B cell (primary cell): Measurements from ENCODE around the gene ETFB. TPM values are rescaled to one million over a fixed set of nuclear protein-coding genes. Genes with fewer than 3 reads are reported as not detected.

Experiments
- ATAC-seq: fragments of 200-7000 bp; cut with Tn5 transposase; one replicate; pipeline ENCODE4 v1.10.0; 2021; ENCODE audit warnings: low read depth, mild to moderate bottlenecking, moderate number of reproducible peaks, moderate library complexity
- CTCF ChIA-PET: fragments of 350-600 bp; sonication (Branson Sonifier 250); formaldehyde crosslinking; loops from one replicate; lab custom pipeline; 2021; ENCODE audit warnings: antibody characterized with exemption, inconsistent platforms; lab: Charles Lee
- POLR2A ChIA-PET: fragments of 350-600 bp; sonication (Branson Sonifier 250); formaldehyde crosslinking; loops from one replicate; lab custom pipeline; 2021; ENCODE audit warnings: antibody characterized with exemption; lab: Charles Lee
- DNase-seq: peaks from one replicate; pipeline ENCODE4 v3.0.0; 2013
- H2AFZ ChIP-seq: 2 replicates; pipeline ENCODE4 v1.6.1; 2012; ENCODE audit warnings: mild to moderate bottlenecking, low read depth, low read length; ENCODE audit not compliant: insufficient read depth, poor library complexity, severe bottlenecking
- H3K27ac ChIP-seq, 2 donors: 1 replicate in 1 of 2; 2 replicates in 1 of 2; pipeline ENCODE4 v1.5.1; 2012 to 2013; ENCODE audit warnings: low read length in 2 of 2, mild to moderate bottlenecking in 2 of 2, moderate library complexity in 1 of 2
- H3K27me3 ChIP-seq, 4 experiments: fragments of 200-600 bp in 1 of 4; sonication (generic) in 1 of 4; replicated peaks in 1 of 4; 1 replicate in 2 of 4; 2 replicates in 2 of 4; pipeline versions ENCODE4 v1.6.1 to v1.7.0; 2013 to 2016; ENCODE audit warnings: low read length in 3 of 4, mild to moderate bottlenecking in 2 of 4, mixed read lengths in 1 of 4, moderate library complexity in 1 of 4; ENCODE audit not compliant: insufficient read depth in 4 of 4, control insufficient read depth in 3 of 4; ENCODE audit errors: control extremely low read depth in 1 of 4
- H3K36me3 ChIP-seq, 2 experiments: replicated peaks in 1 of 2; 1 replicate in 1 of 2; 2 replicates in 1 of 2; pipeline versions ENCODE4 v1.6.1 to v1.7.1; 2013; ENCODE audit warnings: low read length in 1 of 2; ENCODE audit not compliant: insufficient read depth in 2 of 2, control insufficient read depth in 1 of 2; ENCODE audit errors: control extremely low read depth in 1 of 2, extremely low read depth in 1 of 2
- H3K4me1 ChIP-seq, 2 donors: fragments of 200-600 bp in 1 of 2; sonication (generic) in 1 of 2; 1 replicate in 1 of 2; 2 replicates in 1 of 2; pipeline versions ENCODE4 v1.5.1 to v1.6.1; 2013 to 2017; ENCODE audit warnings: low read length in 2 of 2; ENCODE audit not compliant: control insufficient read depth in 2 of 2, insufficient read depth in 2 of 2
- H3K4me2 ChIP-seq: replicated peaks from 2 replicates; pipeline ENCODE3; 2012; ENCODE audit warnings: mild to moderate bottlenecking, low read depth, low read length; ENCODE audit not compliant: poor library complexity, severe bottlenecking
- H3K4me3 ChIP-seq, 5 experiments: fragments of 200-600 bp in 1 of 5; sonication (generic) in 1 of 5; 1 replicate in 3 of 5; 2 replicates in 2 of 5; pipeline versions ENCODE4 v1.5.1 to v1.7.0; 2011 to 2016; ENCODE audit warnings: low read length in 4 of 5, mild to moderate bottlenecking in 4 of 5, low read depth in 2 of 5, control low read depth in 1 of 5, moderate library complexity in 1 of 5; ENCODE audit not compliant: insufficient read depth in 1 of 5; ENCODE audit errors: control extremely low read depth in 1 of 5, extremely low read depth in 1 of 5
- H3K79me2 ChIP-seq: fragments of 200-600 bp; sonication (generic); one replicate; pipeline ENCODE4 v1.6.0; 2016; ENCODE audit warnings: low read length; ENCODE audit not compliant: control insufficient read depth, insufficient read depth
- H3K9ac ChIP-seq: fragments of 200-600 bp; sonication (generic); 2 replicates; pipeline ENCODE4 v1.6.1; 2017; ENCODE audit warnings: mild to moderate bottlenecking, low read length, moderate library complexity
- H3K9me3 ChIP-seq, 3 donors: one replicate each; pipeline versions ENCODE4 v1.6.1 to v1.7.1; 2013; ENCODE audit warnings: low read length in 2 of 3; ENCODE audit not compliant: control insufficient read depth in 2 of 3, insufficient read depth in 1 of 3; ENCODE audit errors: control extremely low read depth in 1 of 3
- H4K20me1 ChIP-seq: 2 replicates; pipeline ENCODE4 v1.6.0; 2012; ENCODE audit warnings: mild to moderate bottlenecking, low read length; ENCODE audit not compliant: insufficient read depth, control insufficient read depth, poor library complexity, severe bottlenecking
- H3K27ac Mint-ChIP-seq: one replicate; pipeline ENCODE4 v1.8.0; 2021; ENCODE audit warnings: mixed read lengths
- H3K27me3 Mint-ChIP-seq: one replicate; pipeline ENCODE4 v1.8.0; 2021; ENCODE audit warnings: mixed read lengths
- H3K4me1 Mint-ChIP-seq: one replicate; pipeline ENCODE4 v1.8.0; 2021; ENCODE audit warnings: mixed read lengths
- H3K4me3 Mint-ChIP-seq: one replicate; pipeline ENCODE4 v1.8.0; 2021; ENCODE audit warnings: mixed read lengths
- H3K9me3 Mint-ChIP-seq: one replicate; pipeline ENCODE4 v1.8.0; 2022; ENCODE audit warnings: mixed read lengths; ENCODE audit not compliant: insufficient read depth
- CTCF ChIP-seq: fragments of 200-600 bp; IDR thresholded peaks from one replicate; pipeline ENCODE4 v1.8.0; 2022; ENCODE audit warnings: antibody characterized with exemption, mild to moderate bottlenecking
- EZH2 ChIP-seq: IDR thresholded peaks from 2 replicates; pipeline ENCODE4 v1.6.1; 2012; ENCODE audit warnings: borderline replicate concordance, low read depth, mild to moderate bottlenecking, moderate library complexity, low read length; ENCODE audit not compliant: insufficient read depth, poor library complexity, severe bottlenecking
- WGBS: methylation state at CpG from one replicate; pipeline ENCODE4 v1.1.5; 2013; ENCODE audit warnings: missing lambda C conversion rate; ENCODE audit not compliant: insufficient coverage; 5-methylcytosine and 5-hydroxymethylcytosine counted together
- intact Hi-C: fragments of 100-400 bp; cut with micrococcal nuclease; formaldehyde crosslinking; loops from one replicate; pipeline ENCODE4 v1.10.0; 2022
- polyA plus RNA-seq: library from polyadenylated mRNA; depleted of rRNA; stranded (reverse); fragments of >200 nt; gene quantifications from 2 replicates; pipeline ENCODE4 v1.2.3, GENCODE V29; 2012
- total RNA-seq, 2 donors: library from RNA; stranded (reverse); fragments of 120-200 nt in 1 of 2; gene quantifications; 1 replicate in 1 of 2; 2 replicates in 1 of 2; pipeline versions ENCODE4 v1.2.3 to v1.2.4, GENCODE V29; 2013 to 2022

The ETFB gene
- total and polyA plus RNA-seq, 2 donors (not counting 1 experiment from before 2014, with no cell fraction given) = 33.3 to 76.5 TPM

GRCh38 chr19:51311351-51312257, 54.6 kb downstream of the ETFB start, which contains the start of gene IGLON5:
IGLON5 (plus strand) TSS chr19:51311644; CDS start chr19:51311848, 204 bp downstream.
- WGBS = 17% methylated on average over 40 of the region's 76 CpGs
- peaks cover 0 to 23% (median 6%) of the 10 kb centered on the region in 4 experiments for H3K27me3 ChIP-seq
- no peak within 1 kb of the TSS for H2AFZ ChIP-seq
- no peaks in the 10 kb centered on the region for H3K4me1 ChIP-seq
- no peak for TF ChIP-seq EZH2
- no peak for TF ChIP-seq CTCF
- Mint-ChIP-seq H3K4me1 (peaks cover 2% of the 10 kb centered on the region), H3K27ac (no peak within 1 kb of the TSS), H3K9me3 (peaks cover 8% of the 10 kb centered on the region), H3K27me3 (peaks cover 53% of the 10 kb centered on the region), H3K4me3 (no peak within 1 kb of the TSS)
- H3K36me3 ChIP-seq = no peaks in the 10 kb centered on the region
- H3K9me3 ChIP-seq = peaks cover 0 to 19% (median 15%) of the 10 kb centered on the region in 3 donors
- POLR2A ChIA-PET = no interaction called here
- H3K4me3 ChIP-seq = no peak within 1 kb of the TSS
- no peaks in the 10 kb centered on the region for H4K20me1 ChIP-seq
- no peak within 1 kb of the TSS for H3K9ac ChIP-seq
- H3K79me2 ChIP-seq = no peaks in the 10 kb centered on the region
- ATAC-seq = no peak
- no peak within 1 kb of the TSS for H3K27ac ChIP-seq
- H3K4me2 ChIP-seq = no peak within 1 kb of the TSS
- CTCF ChIA-PET = no interaction called here
- intact Hi-C loops = no loop called here
- DNase-seq = no peak

GRCh38 chr19:51305479-51305878, 60.7 kb downstream of the ETFB start:
- no peak overlapping the region for H3K27ac ChIP-seq
- no peak for DNase-seq
- no peaks in the 10 kb centered on the region for H4K20me1 ChIP-seq
- H3K4me2 ChIP-seq = no peak overlapping the region
- TF ChIP-seq CTCF (no peak), EZH2 (no peak)
- no peaks in the 10 kb centered on the region for H3K4me1 ChIP-seq
- H3K9me3 ChIP-seq = peaks cover 0 to 24% (median 20%) of the 10 kb centered on the region in 3 donors
- ATAC-seq = no peak
- no peak overlapping the region for H2AFZ ChIP-seq
- Mint-ChIP-seq H3K27me3 (peaks cover 58% of the 10 kb centered on the region), H3K4me3 (no peak overlapping the region), H3K27ac (no peak overlapping the region), H3K9me3 (peaks cover 24% of the 10 kb centered on the region), H3K4me1 (no peaks in the 10 kb centered on the region)
- H3K4me3 ChIP-seq = no peak overlapping the region
- 67% methylated on average over 1 of the region's 3 CpGs for WGBS
- H3K36me3 ChIP-seq = no peaks in the 10 kb centered on the region
- ChIA-PET CTCF (no interaction called here), POLR2A (no interaction called here)
- H3K79me2 ChIP-seq = no peaks in the 10 kb centered on the region
- intact Hi-C loops = no loop called here
- H3K27me3 ChIP-seq = peaks cover 0 to 19% (median 7%) of the 10 kb centered on the region in 4 experiments
- no peak overlapping the region for H3K9ac ChIP-seq
